HG03103 (cell line): ENCODE results near the gene ART5.
A peak's percentile ranks its signal among the peaks of the same experiment; 100 is the strongest.
"Not testable (repeated sequence)": the region's sequence is repeated elsewhere in the genome, so short reads cannot be mapped to it uniquely, and the experiment has no call there.

Source experiments
- ATAC-seq: cut with Tn5 transposase; IDR thresholded peaks from one replicate; pipeline ENCODE4 v1.9.1; 2021; ENCODE audit warnings: low read depth; ENCODE audit not compliant: unreplicated experiment

ART5 gene

GRCh38 chr11:3659595-3660515, 18.1 kb upstream of the ART5 start:
- no peak for ATAC-seq

GRCh38 chr11:3658252-3658651, 16.5 kb upstream of the ART5 start:
- ATAC-seq = no peak

GRCh38 chr11:3657331-3657730, 15.5 kb upstream of the ART5 start:
- not testable (repeated sequence) for ATAC-seq

- no peak for ATAC-seq
These were observed 13.8 kb upstream of the ART5 start for GRCh38 chr11:3655547-3655946.

- ATAC-seq = not testable (repeated sequence)
These were observed 10.7 kb upstream of the ART5 start for GRCh38 chr11:3652514-3652913.

- ATAC-seq = not testable (repeated sequence)
These were observed 7.6 kb upstream of the ART5 start for GRCh38 chr11:3649374-3649773.

- not testable (repeated sequence) for ATAC-seq
These were observed 7.1 kb upstream of the ART5 start for GRCh38 chr11:3648843-3649242.

- ATAC-seq = no peak
These were observed 3.8 kb upstream of the ART5 start for GRCh38 chr11:3645552-3645951.

GRCh38 chr11:3644817-3645235, 3.0 kb upstream of the ART5 start, which contains the start of gene ART1:
Gene ART1, plus strand, starts transcription at chr11:3645128. Its CDS starts 14,086 bp downstream, at chr11:3659214.
- ATAC-seq = no peak

- not testable (repeated sequence) for ATAC-seq
These were observed 1.3 kb upstream of the ART5 start for GRCh38 chr11:3643102-3643546.

GRCh38 chr11:3642071-3642951, 519 bp upstream of the ART5 start:
- peak; percentile 79 for ATAC-seq

- ATAC-seq = no peak
These were observed 601 bp downstream of the ART5 start for GRCh38 chr11:3641191-3641590.

GRCh38 chr11:3639841-3640240, 2.0 kb downstream of the ART5 start:
- no peak for ATAC-seq

- no peak for ATAC-seq
These were observed 3.3 kb downstream of the ART5 start for GRCh38 chr11:3638513-3638912.

- ATAC-seq = no peak
These were observed 4.6 kb downstream of the ART5 start for GRCh38 chr11:3637201-3637600.

GRCh38 chr11:3635641-3636375, 6.0 kb downstream of the ART5 start:
- ATAC-seq = no peak

- ATAC-seq = no peak
These were observed 9.6 kb downstream of the ART5 start for GRCh38 chr11:3632070-3632660.

GRCh38 chr11:3631331-3631730, 10.5 kb downstream of the ART5 start:
- ATAC-seq = no peak

- no peak for ATAC-seq
These were observed 14.5 kb downstream of the ART5 start for GRCh38 chr11:3627291-3627690.
